ENCODE data around the gene ANK2. TPM values are rescaled to one million over a fixed set of nuclear protein-coding genes. Genes with fewer than 3 reads are reported as not detected.

The ANK2 gene
- total RNA-seq, 6 donors from 2014 or later: 4.2 to 23.3 (median 8.5) TPM

- H3K4me3 ChIP-seq: no peak overlapping the region
- WGBS, 2 donors: 43 to 60% methylated on average over 5 of the region's 5 CpGs
- peak in 1 of 2 donors; percentile 69 for ATAC-seq (ENCODE audit: low FRiP score in 2 of 2)
- H3K27ac ChIP-seq: no peak overlapping the region
- H3K27me3 ChIP-seq: no peaks in the 10 kb centered on the region
- peaks cover 0 to 4% (median 0%) of the 10 kb centered on the region in 4 donors for H3K4me1 ChIP-seq
- H3K9me3 ChIP-seq: no peaks in the 10 kb centered on the region
- no peak for TF ChIP-seq POLR2A (IDR thresholded peaks at IDR 0.05)
- no peaks in the 10 kb centered on the region for H3K36me3 ChIP-seq
- DNase-seq: no peak
Observed at GRCh38 chr4:113397114-113397701, 347.8 kb downstream of the ANK2 start.

GRCh38 chr4:113398441-113399143 lies 349.1 kb downstream of the ANK2 start:
- no peaks in the 10 kb centered on the region for H3K27me3 ChIP-seq
- H3K9me3 ChIP-seq: no peaks in the 10 kb centered on the region
- 93 to 97% methylated on average over 8 of the region's 8 CpGs for WGBS, 2 donors
- no peak for DNase-seq
- H3K4me3 ChIP-seq: no peak overlapping the region
- TF ChIP-seq EP300 (IDR thresholded peaks at IDR 0.05) (no peak), POLR2A (IDR thresholded peaks at IDR 0.05) (no peak), CTCF (IDR thresholded peaks at IDR 0.05) (no peak), POLR2AphosphoS5 (IDR thresholded peaks at IDR 0.05) (no peak)
- peaks cover 0 to 4% (median 0%) of the 10 kb centered on the region in 4 donors for H3K4me1 ChIP-seq
- H3K36me3 ChIP-seq: no peaks in the 10 kb centered on the region
- peak in 1 of 2 donors; percentile 35 for ATAC-seq (ENCODE audit: low FRiP score in 2 of 2)
- H3K27ac ChIP-seq: no peak overlapping the region

- Histone ChIP-seq H3K4me3 (no peak overlapping the region), H3K36me3 (no peaks in the 10 kb centered on the region), H3K27ac (no peak overlapping the region), H3K9me3 (no peaks in the 10 kb centered on the region), H3K27me3 (no peaks in the 10 kb centered on the region), H3K4me1 (no peaks in the 10 kb centered on the region)
- WGBS, 2 donors: 93 to 94% methylated on average over 4 of the region's 4 CpGs
- no peak for TF ChIP-seq POLR2A (IDR thresholded peaks at IDR 0.05)
- TF ChIP-seq POLR2AphosphoS5 (IDR thresholded peaks at IDR 0.05): no peak
- no peak for TF ChIP-seq CTCF (IDR thresholded peaks at IDR 0.05)
- TF ChIP-seq EP300 (IDR thresholded peaks at IDR 0.05): no peak
- ATAC-seq (ENCODE audit: low FRiP score in 2 of 2) (no peak), DNase-seq (no peak)
Observed at GRCh38 chr4:113404167-113404571, 354.7 kb downstream of the ANK2 start.

GRCh38 chr4:113404841-113405240 lies 355.4 kb downstream of the ANK2 start:
- Histone ChIP-seq H3K36me3 (no peaks in the 10 kb centered on the region), H3K4me3 (no peak overlapping the region), H3K9me3 (no peaks in the 10 kb centered on the region), H3K27me3 (no peaks in the 10 kb centered on the region), H3K4me1 (no peaks in the 10 kb centered on the region), H3K27ac (no peak overlapping the region)
- TF ChIP-seq POLR2A (IDR thresholded peaks at IDR 0.05) (no peak), CTCF (IDR thresholded peaks at IDR 0.05) (no peak), EP300 (IDR thresholded peaks at IDR 0.05) (no peak), POLR2AphosphoS5 (IDR thresholded peaks at IDR 0.05) (no peak)
- 29 to 54% methylated on average over 2 of the region's 2 CpGs for whole genome bisulfite sequencing, 2 donors
- no peak for ATAC-seq (ENCODE audit: low FRiP score in 2 of 2)
- no peak for DNase-seq

GRCh38 chr4:113405874-113406722 lies 356.6 kb downstream of the ANK2 start:
- ATAC-seq (ENCODE audit: low FRiP score in 2 of 2) (no peak), DNase-seq (no peak)
- no peaks in the 10 kb centered on the region for H3K36me3 ChIP-seq
- no peaks in the 10 kb centered on the region for H3K9me3 ChIP-seq
- H3K27ac ChIP-seq: no peak overlapping the region
- H3K4me1 ChIP-seq: peaks cover 0 to 4% (median 0%) of the 10 kb centered on the region in 4 donors
- H3K4me3 ChIP-seq: no peak overlapping the region
- H3K27me3 ChIP-seq: no peaks in the 10 kb centered on the region
- TF ChIP-seq POLR2AphosphoS5 (IDR thresholded peaks at IDR 0.05): no peak
- 90 to 92% methylated on average over 7 of the region's 7 CpGs for WGBS, 2 donors

Measured in upper lobe of left lung (tissue), 6 donors.